Chondrocyte (in vitro differentiated cells): Measurements from ENCODE around the gene PLEKHM2. TPM values are rescaled to one million over a fixed set of nuclear protein-coding genes. Genes with fewer than 3 reads are reported as not detected.
"Not testable (repeated sequence)": the region's sequence is repeated elsewhere in the genome, so short reads cannot be mapped to it uniquely, and the experiment has no call there.

Experiments used
- DNase-seq: peaks from one replicate; pipeline ENCODE4 v3.0.0; 2021; ENCODE audit warnings: mixed read lengths, low spot score
- H3K27ac Mint-ChIP-seq: one replicate; pipeline ENCODE4 v1.8.0; 2021; ENCODE audit warnings: mild to moderate bottlenecking, moderate library complexity, mixed read lengths; ENCODE audit not compliant: unreplicated experiment
- H3K27me3 Mint-ChIP-seq: 2 replicates; pipeline ENCODE4 v1.8.0; 2021; ENCODE audit warnings: low read depth, mixed read lengths
- H3K36me3 Mint-ChIP-seq: 2 replicates; pipeline ENCODE4 v1.8.0; 2021; ENCODE audit warnings: low read depth, mixed read lengths
- H3K4me1 Mint-ChIP-seq: 2 replicates; pipeline ENCODE4 v1.8.0; 2021; ENCODE audit warnings: low read depth, mild to moderate bottlenecking, mixed read lengths
- H3K4me3 Mint-ChIP-seq: one replicate; pipeline ENCODE4 v1.8.0; 2021; ENCODE audit warnings: mild to moderate bottlenecking, moderate library complexity, mixed read lengths; ENCODE audit not compliant: unreplicated experiment
- H3K9me3 Mint-ChIP-seq: 2 replicates; pipeline ENCODE4 v1.8.0; 2021; ENCODE audit warnings: low read depth, mixed read lengths
- total RNA-seq: library from RNA; stranded (reverse); gene quantifications from 3 replicates; pipeline ENCODE4 v1.2.1, GENCODE V29; 2021
- TF ChIP-seq, protein P1 (sequence below): fragments of 200-600 bp; sonication (generic); IDR thresholded peaks from 2 replicates; pipeline ENCODE4 v1.5.0; 2021; ENCODE audit warnings: antibody characterized with exemption, mild to moderate bottlenecking, moderate library complexity

The PLEKHM2 gene
- total RNA-seq, 1 donor from 2014 or later: 68.3 TPM

DNA sequence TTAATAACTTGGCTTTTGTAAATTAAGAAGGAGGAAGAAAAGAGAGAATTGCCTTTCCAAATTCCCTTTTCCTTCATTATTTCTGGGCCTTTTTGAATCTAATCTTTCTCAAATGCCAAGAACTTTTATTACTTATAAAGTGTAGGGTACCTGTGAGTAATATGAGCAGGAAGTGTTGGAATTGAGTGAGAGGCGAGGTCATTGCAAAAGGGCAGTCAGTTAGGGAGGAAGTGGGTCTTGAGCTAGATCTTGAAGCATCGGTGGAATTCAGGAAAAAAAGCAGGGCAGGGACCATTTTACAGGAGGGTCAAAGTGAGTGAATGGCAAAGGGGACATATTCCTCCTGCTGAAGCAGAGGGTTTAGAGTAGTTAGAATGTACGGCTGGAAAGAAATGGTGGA, 43.5 kb upstream of the PLEKHM2 start:
- H3K4me3 Mint-ChIP-seq: no peak overlapping the region
- TF ChIP-seq, protein P1, sequence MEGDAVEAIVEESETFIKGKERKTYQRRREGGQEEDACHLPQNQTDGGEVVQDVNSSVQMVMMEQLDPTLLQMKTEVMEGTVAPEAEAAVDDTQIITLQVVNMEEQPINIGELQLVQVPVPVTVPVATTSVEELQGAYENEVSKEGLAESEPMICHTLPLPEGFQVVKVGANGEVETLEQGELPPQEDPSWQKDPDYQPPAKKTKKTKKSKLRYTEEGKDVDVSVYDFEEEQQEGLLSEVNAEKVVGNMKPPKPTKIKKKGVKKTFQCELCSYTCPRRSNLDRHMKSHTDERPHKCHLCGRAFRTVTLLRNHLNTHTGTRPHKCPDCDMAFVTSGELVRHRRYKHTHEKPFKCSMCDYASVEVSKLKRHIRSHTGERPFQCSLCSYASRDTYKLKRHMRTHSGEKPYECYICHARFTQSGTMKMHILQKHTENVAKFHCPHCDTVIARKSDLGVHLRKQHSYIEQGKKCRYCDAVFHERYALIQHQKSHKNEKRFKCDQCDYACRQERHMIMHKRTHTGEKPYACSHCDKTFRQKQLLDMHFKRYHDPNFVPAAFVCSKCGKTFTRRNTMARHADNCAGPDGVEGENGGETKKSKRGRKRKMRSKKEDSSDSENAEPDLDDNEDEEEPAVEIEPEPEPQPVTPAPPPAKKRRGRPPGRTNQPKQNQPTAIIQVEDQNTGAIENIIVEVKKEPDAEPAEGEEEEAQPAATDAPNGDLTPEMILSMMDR: no peak
- H3K36me3 Mint-ChIP-seq: peaks cover 37% of the 10 kb centered on the region
- H3K4me1 Mint-ChIP-seq: no peaks in the 10 kb centered on the region
- H3K27me3 Mint-ChIP-seq: no peaks in the 10 kb centered on the region
- no peak for DNase-seq
- H3K9me3 Mint-ChIP-seq: no peaks in the 10 kb centered on the region
- H3K27ac Mint-ChIP-seq: peak overlapping the region; percentile 32

DNA sequence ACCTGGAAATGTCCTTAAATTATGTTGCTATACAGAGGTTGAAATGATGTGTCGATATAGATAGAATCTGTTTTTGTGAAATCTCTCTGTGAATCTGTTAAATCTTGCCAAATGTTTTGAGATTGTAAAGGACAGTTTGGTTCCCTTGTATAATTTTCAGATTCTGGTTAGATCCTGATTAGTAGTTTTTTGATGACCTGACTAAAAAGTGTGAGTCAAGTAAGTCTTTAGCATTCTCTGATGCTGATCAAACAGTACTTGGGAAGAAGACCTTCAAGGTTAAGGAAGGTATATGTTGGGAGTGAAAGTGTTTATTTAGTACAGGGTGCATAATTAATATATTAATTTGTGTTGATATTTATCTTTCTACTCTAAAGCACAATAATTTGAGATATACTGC, 34.2 kb upstream of the PLEKHM2 start:
- Mint-ChIP-seq H3K27ac (no peak overlapping the region), H3K4me3 (no peak overlapping the region), H3K36me3 (peaks cover 23% of the 10 kb centered on the region), H3K9me3 (no peaks in the 10 kb centered on the region), H3K27me3 (no peaks in the 10 kb centered on the region), H3K4me1 (no peaks in the 10 kb centered on the region)
- DNase-seq: no peak
- TF ChIP-seq, protein P1: no peak

DNA sequence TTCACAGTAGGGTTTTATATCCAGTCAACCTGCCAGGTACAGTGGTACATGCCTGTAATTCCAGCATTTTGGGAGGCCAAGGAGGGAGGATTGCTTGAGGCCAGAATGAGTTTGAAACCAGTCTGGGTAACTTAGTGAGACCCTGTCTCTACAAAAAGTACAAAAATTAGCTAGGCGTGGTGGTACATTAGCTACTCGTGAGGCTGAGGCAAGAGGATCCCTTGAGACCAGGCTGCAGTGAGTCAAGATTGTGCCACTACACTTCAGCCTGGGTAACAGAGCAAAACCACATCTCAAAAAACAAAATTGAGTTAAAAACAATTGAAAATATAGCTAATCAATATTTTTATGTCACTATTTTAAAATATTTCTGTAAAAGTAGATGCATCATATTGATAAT, 33.7 kb upstream of the PLEKHM2 start:
- H3K27ac Mint-ChIP-seq: no peak overlapping the region
- no peak for DNase-seq
- H3K36me3 Mint-ChIP-seq: peaks cover 18% of the 10 kb centered on the region

DNA sequence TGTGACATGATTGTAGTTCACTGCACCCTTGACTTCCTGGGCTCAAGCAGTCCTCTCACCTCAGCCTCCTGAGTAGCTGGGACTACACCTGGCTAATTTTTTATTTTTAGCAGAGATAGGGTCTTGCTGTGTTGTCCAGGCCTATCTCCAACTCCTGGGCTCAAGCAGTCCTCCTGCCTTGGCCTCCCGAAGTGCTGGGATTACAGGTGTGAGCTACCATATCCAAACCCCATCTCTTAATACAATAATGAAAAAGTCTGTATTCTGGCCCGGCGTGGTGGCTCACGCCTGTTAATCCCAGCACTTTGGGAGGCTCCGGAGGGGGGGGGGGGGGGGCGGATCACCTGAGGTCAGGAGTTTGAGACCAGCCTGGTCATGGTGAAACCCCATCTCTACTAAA, 32.0 kb upstream of the PLEKHM2 start:
- not testable (repeated sequence) for H3K27me3 Mint-ChIP-seq, H3K4me1 Mint-ChIP-seq, H3K9me3 Mint-ChIP-seq, DNase-seq, H3K4me3 Mint-ChIP-seq, H3K27ac Mint-ChIP-seq
- H3K36me3 Mint-ChIP-seq: peaks cover 20% of the 10 kb centered on the region

More for the DNA sequence above, 33.7 kb upstream of the PLEKHM2 start:
- Mint-ChIP-seq H3K4me1 (no peaks in the 10 kb centered on the region), H3K27me3 (no peaks in the 10 kb centered on the region), H3K9me3 (no peaks in the 10 kb centered on the region), H3K4me3 (no peak overlapping the region)
- TF ChIP-seq, protein P1: no peak

DNA sequence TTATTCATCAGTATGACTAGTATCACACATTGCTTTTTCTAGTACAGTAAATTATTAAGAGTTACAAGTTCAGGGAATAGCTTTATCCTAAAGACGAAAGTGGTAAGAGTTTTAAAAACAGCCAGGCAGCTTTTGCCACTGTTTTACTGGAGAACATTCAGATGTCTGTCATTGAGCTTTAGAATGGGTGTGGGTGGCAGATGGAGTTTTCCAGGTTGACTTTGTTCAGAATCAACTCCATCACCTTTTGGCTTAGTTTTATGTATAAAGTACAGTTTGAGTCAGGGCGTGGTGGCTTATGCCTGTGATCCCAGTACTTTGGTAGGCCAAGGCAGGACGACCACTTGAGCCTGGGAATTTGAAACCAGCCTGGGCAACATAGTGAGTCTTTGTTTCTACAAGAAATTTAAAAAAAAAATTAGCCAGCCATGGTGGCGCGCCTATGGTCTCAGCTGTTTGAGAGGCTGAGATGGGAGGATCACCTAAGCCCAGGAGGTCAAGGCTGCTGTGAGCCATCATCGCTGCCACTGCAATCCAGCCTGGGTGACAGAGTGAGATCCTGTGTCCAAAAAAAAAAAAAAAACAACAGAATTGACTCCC, 29.9 kb upstream of the PLEKHM2 start:
- no peak overlapping the region for H3K4me3 Mint-ChIP-seq
- no peak overlapping the region for H3K27ac Mint-ChIP-seq
- H3K9me3 Mint-ChIP-seq: no peaks in the 10 kb centered on the region
- TF ChIP-seq, protein P1: no peak
- no peak for DNase-seq
- no peaks in the 10 kb centered on the region for H3K4me1 Mint-ChIP-seq
- H3K27me3 Mint-ChIP-seq: no peaks in the 10 kb centered on the region
- H3K36me3 Mint-ChIP-seq: peaks cover 17% of the 10 kb centered on the region

DNA sequence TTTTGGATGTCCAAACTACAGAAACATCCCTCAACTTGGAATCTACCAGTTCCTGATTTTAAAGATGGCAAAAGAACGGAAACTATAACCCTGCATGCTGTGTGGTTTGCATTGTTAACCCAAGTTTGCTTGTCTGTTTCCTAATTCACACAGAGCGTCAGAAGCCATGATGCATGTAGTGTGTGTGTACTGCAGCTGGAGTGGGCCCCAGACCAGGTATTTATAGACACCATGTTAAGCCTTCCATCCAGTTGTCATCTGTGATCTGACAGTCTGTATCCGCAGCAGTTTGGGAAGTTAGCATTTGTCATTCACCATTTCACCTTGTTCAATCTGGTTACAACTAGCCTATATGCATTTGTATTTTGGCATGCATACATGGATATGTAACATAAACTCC, 27.7 kb upstream of the PLEKHM2 start:
- H3K4me1 Mint-ChIP-seq: no peaks in the 10 kb centered on the region
- H3K27me3 Mint-ChIP-seq: no peaks in the 10 kb centered on the region
- no peak overlapping the region for H3K4me3 Mint-ChIP-seq
- DNase-seq: no peak
- TF ChIP-seq, protein P1: no peak
- H3K27ac Mint-ChIP-seq: no peak overlapping the region
- H3K36me3 Mint-ChIP-seq: peaks cover 32% of the 10 kb centered on the region
- no peaks in the 10 kb centered on the region for H3K9me3 Mint-ChIP-seq
